NT2/D1 (cell line): ENCODE data around the gene SEC61A2.
"Not testable (repeated sequence)": the region's sequence is repeated elsewhere in the genome, so short reads cannot be mapped to it uniquely, and the experiment has no call there.

Experiments used
- DNase-seq: peaks from one replicate; pipeline ENCODE4 v3.0.0-alpha.2; 2011; ENCODE audit warnings: low read depth, low spot score
- H3K27me3 ChIP-seq: 2 replicates; pipeline ENCODE4 v1.6.0; 2011; ENCODE audit warnings: mild to moderate bottlenecking; ENCODE audit not compliant: insufficient read length, insufficient read depth
- H3K36me3 ChIP-seq: 2 replicates; pipeline ENCODE4 v1.6.1; 2011; ENCODE audit warnings: mild to moderate bottlenecking, low read length, mixed read lengths; ENCODE audit not compliant: insufficient read depth, insufficient read length
- H3K4me1 ChIP-seq: 2 replicates; pipeline ENCODE4 v1.5.1; 2011; ENCODE audit not compliant: insufficient read depth, insufficient read length
- H3K4me3 ChIP-seq: 2 replicates; pipeline ENCODE4 v1.5.1; 2011; ENCODE audit warnings: low read depth; ENCODE audit not compliant: insufficient read length
- H3K9ac ChIP-seq: 2 replicates; pipeline ENCODE4 v1.6.0; 2011; ENCODE audit warnings: low read depth; ENCODE audit not compliant: insufficient read length
- H3K9me3 ChIP-seq: 2 replicates; pipeline ENCODE4 v1.5.1; 2011; ENCODE audit warnings: mild to moderate bottlenecking, low read length; ENCODE audit not compliant: insufficient read depth
- SUZ12 ChIP-seq: IDR thresholded peaks from 2 replicates; pipeline ENCODE4 v1.6.1; 2011; ENCODE audit not compliant: insufficient read length, insufficient read depth; ENCODE audit errors: extremely low read depth
- YY1 ChIP-seq: IDR thresholded peaks from 2 replicates; pipeline ENCODE4 v1.6.1; 2011; ENCODE audit not compliant: insufficient read length, insufficient read depth
- ZNF274 ChIP-seq: IDR thresholded peaks from 2 replicates; pipeline ENCODE4 v1.6.1; 2011; ENCODE audit warnings: mild to moderate bottlenecking, low read depth, low read length

SEC61A2 gene

DNA sequence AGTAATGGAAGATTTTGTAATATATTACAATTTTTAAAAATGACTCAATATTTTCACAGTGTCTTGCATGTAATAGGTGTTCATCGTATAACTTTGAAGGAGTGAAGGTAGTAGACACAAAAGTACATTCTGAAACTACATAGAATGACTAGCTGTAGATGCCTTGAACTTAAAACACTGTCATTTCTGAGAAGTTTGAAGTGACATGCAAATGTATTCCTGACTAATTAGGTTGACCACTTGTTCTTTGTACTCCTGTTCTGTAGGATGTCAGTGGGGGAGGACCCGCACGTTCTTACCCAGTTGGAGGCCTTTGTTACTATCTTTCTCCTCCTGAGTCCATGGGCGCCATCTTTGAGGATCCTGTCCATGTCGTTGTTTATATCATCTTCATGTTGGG is 31.2 kb downstream of the SEC61A2 start:
- DNase-seq = no peak
- H3K4me3 ChIP-seq = no peak overlapping the region
- H3K9ac ChIP-seq = no peak overlapping the region
- H3K4me1 ChIP-seq = no peaks in the 10 kb centered on the region
- H3K9me3 ChIP-seq = no peaks in the 10 kb centered on the region
- TF ChIP-seq SUZ12 (no peak), ZNF274 (no peak), YY1 (no peak)
- H3K36me3 ChIP-seq = peaks cover 50% of the 10 kb centered on the region
- H3K27me3 ChIP-seq = no peaks in the 10 kb centered on the region

DNA sequence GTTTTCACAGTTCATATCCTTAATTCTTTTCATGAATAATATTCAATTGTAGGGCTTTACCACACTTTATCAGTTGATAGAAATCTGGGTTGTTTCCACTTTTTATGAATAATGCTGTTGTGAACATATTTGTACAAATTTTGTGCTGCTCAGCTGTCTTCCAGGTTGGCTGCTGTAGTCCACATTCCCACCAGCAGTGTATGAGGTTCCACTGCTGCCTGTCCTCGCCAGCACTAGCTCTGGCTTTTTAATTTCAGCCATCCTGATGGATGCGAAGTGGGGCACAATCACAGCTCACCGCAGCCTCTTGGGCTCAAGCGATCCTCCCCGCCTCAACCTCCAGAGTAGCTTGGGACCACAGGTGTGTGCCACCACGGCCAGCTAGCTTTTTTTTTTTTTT is 33.5 kb downstream of the SEC61A2 start:
- no peaks in the 10 kb centered on the region for H3K4me1 ChIP-seq
- no peaks in the 10 kb centered on the region for H3K27me3 ChIP-seq
- no peak overlapping the region for H3K4me3 ChIP-seq
- DNase-seq = no peak
- peaks cover 57% of the 10 kb centered on the region for H3K36me3 ChIP-seq
- H3K9ac ChIP-seq = no peak overlapping the region
- H3K9me3 ChIP-seq = no peaks in the 10 kb centered on the region
- TF ChIP-seq YY1 (no peak), SUZ12 (no peak), ZNF274 (no peak)

DNA sequence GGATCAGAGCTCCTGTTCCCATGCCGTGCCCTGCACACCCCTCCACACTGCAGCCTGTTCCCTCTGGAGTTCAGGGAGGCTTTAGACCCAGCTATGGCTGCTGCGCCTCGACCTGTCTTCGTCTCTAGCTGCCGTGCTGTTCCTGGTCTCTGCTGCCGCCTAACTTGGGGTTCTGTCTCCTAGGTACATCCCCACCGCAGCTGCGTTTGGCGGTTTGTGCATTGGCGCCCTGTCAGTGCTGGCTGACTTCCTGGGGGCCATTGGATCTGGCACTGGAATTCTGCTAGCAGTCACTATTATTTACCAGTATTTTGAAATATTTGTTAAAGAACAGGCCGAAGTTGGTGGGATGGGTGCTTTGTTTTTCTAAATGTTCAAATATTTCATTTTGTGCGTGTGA is 34.6 kb downstream of the SEC61A2 start:
- no peaks in the 10 kb centered on the region for H3K9me3 ChIP-seq
- no peak overlapping the region for H3K4me3 ChIP-seq
- peaks cover 55% of the 10 kb centered on the region for H3K36me3 ChIP-seq
- no peak for DNase-seq
- TF ChIP-seq ZNF274 = no peak
- no peak for TF ChIP-seq YY1
- no peak for TF ChIP-seq SUZ12
- no peaks in the 10 kb centered on the region for H3K27me3 ChIP-seq
- no peak overlapping the region for H3K9ac ChIP-seq
- no peaks in the 10 kb centered on the region for H3K4me1 ChIP-seq

DNA sequence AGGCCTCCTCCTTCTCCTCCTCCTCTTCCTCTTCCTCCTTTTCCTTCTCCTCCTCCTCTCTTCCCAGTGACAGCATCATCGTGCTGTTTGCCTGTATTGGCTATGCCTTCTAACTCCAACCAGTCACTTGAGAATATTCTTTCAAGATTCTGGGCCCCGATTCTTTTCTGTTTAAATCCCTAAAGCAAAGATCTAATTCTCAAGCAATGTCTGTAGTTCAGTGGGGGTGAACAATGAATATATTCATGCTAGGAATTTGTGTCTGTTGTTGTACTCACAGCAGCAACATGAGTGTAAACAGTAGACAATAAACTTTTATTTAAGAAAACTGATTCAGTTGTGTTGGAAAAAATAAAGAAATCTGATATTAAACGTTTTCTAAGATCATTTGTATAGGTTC is 35.6 kb downstream of the SEC61A2 start:
- H3K4me3 ChIP-seq = no peak overlapping the region
- H3K9ac ChIP-seq = no peak overlapping the region
- H3K9me3 ChIP-seq = no peaks in the 10 kb centered on the region
- no peaks in the 10 kb centered on the region for H3K27me3 ChIP-seq
- no peak for TF ChIP-seq YY1
- peaks cover 58% of the 10 kb centered on the region for H3K36me3 ChIP-seq
- no peaks in the 10 kb centered on the region for H3K4me1 ChIP-seq
- no peak for DNase-seq

DNA sequence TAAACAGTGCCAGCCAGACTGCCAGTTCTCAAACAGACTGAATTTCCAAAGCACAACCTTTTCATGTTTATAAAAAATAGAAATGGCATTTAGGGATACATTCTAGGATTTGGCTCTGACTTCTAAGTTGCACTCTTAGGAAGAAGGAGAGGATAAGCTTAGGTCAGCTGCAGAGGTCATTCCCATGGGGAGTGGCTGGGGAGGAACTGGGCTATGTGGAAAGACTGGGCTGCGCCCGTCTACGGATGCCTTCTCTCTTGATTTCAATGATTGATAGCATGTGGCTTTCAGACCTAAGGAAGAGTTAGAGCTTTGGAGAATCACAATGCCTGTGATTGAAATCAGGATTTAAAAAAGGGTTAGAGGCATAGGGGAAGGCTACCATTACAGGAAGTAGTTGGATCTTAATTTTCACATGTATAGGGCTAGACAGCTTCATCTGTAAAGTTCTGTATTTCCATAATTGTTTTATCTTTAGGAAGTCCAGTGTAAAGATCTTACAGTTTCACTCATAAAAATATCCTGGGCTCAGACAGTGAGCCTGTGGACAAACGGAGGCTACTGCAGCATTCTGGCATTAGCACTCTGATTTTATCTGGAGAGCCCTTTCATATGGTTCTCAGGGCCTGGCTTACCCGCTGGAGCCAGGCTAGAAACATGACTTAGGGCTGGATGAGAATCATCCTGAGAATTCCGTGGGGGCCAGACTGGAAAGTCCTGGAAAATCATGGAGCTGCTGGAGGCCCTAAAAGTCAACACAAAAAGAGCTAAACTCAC is 36.7 kb downstream of the SEC61A2 start:
- TF ChIP-seq YY1 (no peak), ZNF274 (no peak), SUZ12 (no peak)
- H3K36me3 ChIP-seq = peaks cover 64% of the 10 kb centered on the region
- H3K9me3 ChIP-seq = no peaks in the 10 kb centered on the region
- DNase-seq = no peak
- no peak overlapping the region for H3K9ac ChIP-seq
- no peaks in the 10 kb centered on the region for H3K27me3 ChIP-seq
- no peak overlapping the region for H3K4me3 ChIP-seq
- H3K4me1 ChIP-seq = no peaks in the 10 kb centered on the region

DNA sequence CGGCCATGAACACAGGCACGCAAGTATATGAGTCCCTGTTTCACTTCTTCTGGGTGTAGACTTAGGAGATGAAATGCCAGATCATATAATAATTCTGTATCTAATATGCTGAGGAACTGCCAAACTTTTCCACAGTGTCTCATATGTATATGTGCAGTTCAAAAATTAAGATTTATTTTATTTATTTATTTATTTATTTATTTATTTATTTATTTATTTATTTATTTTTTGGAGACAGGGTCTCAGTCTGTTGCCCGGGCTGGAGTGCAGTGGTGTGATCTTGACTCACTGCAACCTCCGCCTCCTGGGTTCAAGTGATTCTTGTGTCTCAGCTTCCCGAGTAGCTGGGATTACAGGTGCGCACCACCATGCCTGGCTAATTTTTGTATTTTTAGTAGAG is 42.0 kb downstream of the SEC61A2 start:
- DNase-seq, H3K9ac ChIP-seq, H3K9me3 ChIP-seq, H3K4me1 ChIP-seq, H3K4me3 ChIP-seq, H3K27me3 ChIP-seq: not testable (repeated sequence)
- H3K36me3 ChIP-seq = peaks cover 68% of the 10 kb centered on the region

DNA sequence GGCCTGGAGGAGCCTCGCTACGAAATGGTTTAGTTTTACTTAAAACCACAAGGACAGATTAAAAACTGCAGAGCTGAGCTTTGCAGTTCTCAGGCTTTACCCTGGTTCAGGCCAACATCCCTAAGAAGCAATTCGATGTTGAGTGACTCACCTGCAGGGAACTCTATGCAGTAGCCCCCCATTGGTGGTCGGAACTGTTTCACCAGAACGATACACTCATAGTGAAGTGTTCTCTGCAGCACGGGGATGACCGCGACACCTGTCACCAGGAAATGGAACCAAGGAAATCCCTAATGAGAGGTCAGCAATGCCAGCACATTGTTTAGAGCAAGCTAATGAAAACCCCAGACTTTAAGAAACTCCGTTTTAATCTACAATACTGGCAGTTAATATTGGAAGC is 48.2 kb downstream of the SEC61A2 start:
- H3K4me3 ChIP-seq = no peak overlapping the region
- no peaks in the 10 kb centered on the region for H3K9me3 ChIP-seq
- no peaks in the 10 kb centered on the region for H3K4me1 ChIP-seq
- H3K36me3 ChIP-seq = peaks cover 57% of the 10 kb centered on the region
- TF ChIP-seq ZNF274 (no peak), SUZ12 (no peak), YY1 (no peak)
- no peak for DNase-seq
- no peaks in the 10 kb centered on the region for H3K27me3 ChIP-seq
- no peak overlapping the region for H3K9ac ChIP-seq

DNA sequence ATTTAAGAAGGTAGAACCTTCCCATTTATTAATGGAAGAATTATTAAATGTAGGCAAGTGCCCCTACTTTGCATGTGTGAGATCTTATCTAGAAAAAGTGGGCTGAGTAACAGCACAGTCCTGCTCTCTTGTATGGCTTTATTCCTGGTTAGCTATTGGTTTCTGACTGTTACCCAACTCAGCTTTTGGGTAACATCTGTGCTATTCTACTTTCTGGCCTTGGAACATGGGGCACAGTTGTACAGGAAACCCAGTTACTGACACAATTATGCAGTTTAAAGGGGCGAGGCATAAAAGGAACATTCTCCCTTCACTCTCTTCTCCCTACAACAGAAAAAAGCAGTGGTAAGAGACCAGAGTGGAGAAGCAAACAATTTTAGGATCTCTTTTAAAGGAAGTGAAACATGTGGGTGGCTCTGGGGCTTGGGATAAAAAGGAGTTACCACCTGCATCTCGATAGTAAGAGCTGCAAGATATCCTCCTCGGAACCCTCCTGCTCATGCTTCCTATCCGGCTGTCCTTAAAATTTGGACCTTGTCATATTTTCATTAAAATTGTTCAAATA is 50.2 kb downstream of the SEC61A2 start:
- no peaks in the 10 kb centered on the region for H3K27me3 ChIP-seq
- peaks cover 55% of the 10 kb centered on the region for H3K36me3 ChIP-seq

More for the DNA sequence above, 50.2 kb downstream of the SEC61A2 start:
- Histone ChIP-seq H3K9me3 (no peaks in the 10 kb centered on the region), H3K4me3 (no peak overlapping the region), H3K4me1 (no peaks in the 10 kb centered on the region), H3K9ac (no peak overlapping the region)
- TF ChIP-seq ZNF274 (no peak), SUZ12 (no peak), YY1 (no peak)
- no peak for DNase-seq
